CD4-positive, alpha-beta T cell (primary cell): Measurements from ENCODE around the gene RAB40C. TPM values are rescaled to one million over a fixed set of nuclear protein-coding genes. Genes with fewer than 3 reads are reported as not detected.

Experiments used
- ATAC-seq: fragments of 200-7000 bp; cut with Tn5 transposase; one replicate; pipeline ENCODE4 v1.10.0; 2022; ENCODE audit warnings: mild to moderate bottlenecking; ENCODE audit not compliant: poor library complexity
- CTCF ChIA-PET: fragments of 350-600 bp; sonication (Branson Sonifier 250); formaldehyde crosslinking; loops from one replicate; lab custom pipeline; 2021; ENCODE audit warnings: antibody characterized with exemption, inconsistent platforms; lab: Charles Lee
- POLR2A ChIA-PET: fragments of 350-600 bp; sonication (Branson Sonifier 250); formaldehyde crosslinking; loops from one replicate; lab custom pipeline; 2021; ENCODE audit warnings: antibody characterized with exemption, inconsistent platforms; lab: Charles Lee
- DNase-seq, 14 experiments: peaks; one replicate each; pipeline ENCODE4 v3.0.0-alpha.2; 2013 to 2020; ENCODE audit warnings: mixed read lengths in 2 of 14
- H3K27ac ChIP-seq, 2 donors: one replicate each; pipeline versions ENCODE4 v1.5.1 to v1.7.0; 2013; ENCODE audit warnings: low read length in 2 of 2, low read depth in 1 of 2, mild to moderate bottlenecking in 1 of 2
- H3K27me3 ChIP-seq, 2 experiments: 1 replicate in 1 of 2; 2 replicates in 1 of 2; pipeline versions ENCODE4 v1.6.1 to v1.7.0; 2013; ENCODE audit warnings: low read length in 2 of 2, control low read depth in 1 of 2, mild to moderate bottlenecking in 1 of 2, moderate library complexity in 1 of 2; ENCODE audit not compliant: insufficient read depth in 2 of 2, control insufficient read depth in 1 of 2
- H3K36me3 ChIP-seq: one replicate; pipeline ENCODE4 v1.6.1; 2013; ENCODE audit warnings: low read length, control low read depth; ENCODE audit not compliant: insufficient read depth
- H3K4me1 ChIP-seq: one replicate; pipeline ENCODE4 v1.6.1; 2013; ENCODE audit warnings: low read length, control low read depth; ENCODE audit not compliant: insufficient read depth
- H3K4me3 ChIP-seq: one replicate; pipeline ENCODE4 v1.5.1; 2013; ENCODE audit warnings: mild to moderate bottlenecking, low read length, moderate library complexity
- H3K9me3 ChIP-seq, 2 experiments: 1 replicate in 1 of 2; 2 replicates in 1 of 2; pipeline versions ENCODE4 v1.6.1 to v1.7.0; 2013; ENCODE audit warnings: low read length in 2 of 2, mild to moderate bottlenecking in 2 of 2, control low read depth in 1 of 2, moderate library complexity in 1 of 2; ENCODE audit not compliant: control insufficient read depth in 1 of 2, insufficient read depth in 1 of 2
- H3K27ac Mint-ChIP-seq: one replicate; pipeline ENCODE4 v1.8.0; 2020; ENCODE audit warnings: mixed read lengths
- H3K27me3 Mint-ChIP-seq: one replicate; pipeline ENCODE4 v1.8.0; 2021; ENCODE audit warnings: mixed read lengths
- H3K36me3 Mint-ChIP-seq: one replicate; pipeline ENCODE4 v1.8.0; 2021; ENCODE audit warnings: low read depth, mixed read lengths
- H3K4me1 Mint-ChIP-seq: one replicate; pipeline ENCODE4 v1.8.0; 2021; ENCODE audit warnings: low read depth, mixed read lengths
- H3K4me3 Mint-ChIP-seq: one replicate; pipeline ENCODE4 v1.8.0; 2020; ENCODE audit warnings: mild to moderate bottlenecking, mixed read lengths
- H3K9me3 Mint-ChIP-seq: one replicate; pipeline ENCODE4 v1.8.0; 2020; ENCODE audit warnings: mixed read lengths
- intact Hi-C, 2 experiments: fragments of 100-400 bp; cut with DNase I in 1 of 2; cut with micrococcal nuclease in 1 of 2; formaldehyde crosslinking; loops; one replicate each; pipeline versions ENCODE4 v1.15.1 to v1.9.0; 2023 to 2025; cut with DNase I, micrococcal nuclease
- total RNA-seq, 174 experiments: library from RNA in 2 of 174; stranded (reverse) in 2 of 174; gene quantifications; one replicate each; pipeline ENCODE4 v1.2.3 and lab custom pipeline; 2021 to 2026
- TF ChIP-seq, protein P1 (sequence below): fragments of 200-600 bp; IDR thresholded peaks from one replicate; pipeline ENCODE4 v1.8.0; 2022; ENCODE audit warnings: antibody characterized with exemption, mild to moderate bottlenecking

RAB40C gene
- total RNA-seq, 2 experiments from 2014 or later, result 8.9 to 9.5 TPM

DNA sequence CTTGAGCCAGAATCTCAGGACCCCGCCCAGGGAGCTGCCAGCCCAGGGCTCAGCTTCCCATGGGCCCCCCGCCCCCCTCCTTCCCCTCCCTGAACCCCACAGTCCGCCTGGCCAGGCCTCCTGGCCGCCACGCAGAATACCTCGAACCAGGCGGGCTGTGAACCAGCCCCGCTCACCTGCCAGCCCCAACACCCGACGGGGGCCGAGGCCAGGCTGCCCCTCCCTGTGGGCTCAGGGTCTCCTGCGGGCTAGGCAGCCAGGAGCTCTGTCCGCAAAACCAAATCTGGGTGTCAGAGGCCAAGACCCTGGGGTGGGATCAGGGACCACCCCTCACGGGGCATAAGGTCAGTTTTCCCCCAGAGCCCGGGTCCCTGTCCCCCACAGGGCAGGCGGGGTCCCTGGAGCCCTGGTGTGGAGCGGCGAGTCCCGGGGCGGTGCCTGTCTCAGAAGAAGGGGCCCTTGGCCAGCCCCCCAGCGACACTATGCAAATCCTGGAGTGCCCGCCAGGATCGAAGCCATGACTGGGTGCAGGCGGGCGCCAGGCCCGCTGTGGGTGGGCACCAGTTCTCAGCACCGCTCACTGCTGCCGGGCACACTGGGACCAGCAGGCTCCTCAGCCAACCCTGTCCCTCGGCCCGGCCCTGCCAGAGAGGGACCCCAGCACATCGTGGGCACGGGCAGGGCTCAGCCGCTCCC, 36.1 kb upstream of the RAB40C start:
- Mint-ChIP-seq H3K27ac (no peak overlapping the region), H3K36me3 (no peaks in the 10 kb centered on the region), H3K4me3 (no peak overlapping the region), H3K4me1 (no peaks in the 10 kb centered on the region), H3K9me3 (no peaks in the 10 kb centered on the region), H3K27me3 (peaks cover 6% of the 10 kb centered on the region)
- Histone ChIP-seq H3K9me3 (peaks cover 0 to 3% of the 10 kb centered on the region in 2 experiments), H3K4me1 (no peaks in the 10 kb centered on the region), H3K36me3 (peaks cover 19% of the 10 kb centered on the region), H3K27me3 (peaks cover 4 to 5% of the 10 kb centered on the region in 2 experiments), H3K27ac (no peak overlapping the region), H3K4me3 (no peak overlapping the region)
- DNase-seq (no peak), ATAC-seq (no peak)
- ChIA-PET CTCF (no interaction called here), POLR2A (no interaction called here)
- TF ChIP-seq, protein P1, sequence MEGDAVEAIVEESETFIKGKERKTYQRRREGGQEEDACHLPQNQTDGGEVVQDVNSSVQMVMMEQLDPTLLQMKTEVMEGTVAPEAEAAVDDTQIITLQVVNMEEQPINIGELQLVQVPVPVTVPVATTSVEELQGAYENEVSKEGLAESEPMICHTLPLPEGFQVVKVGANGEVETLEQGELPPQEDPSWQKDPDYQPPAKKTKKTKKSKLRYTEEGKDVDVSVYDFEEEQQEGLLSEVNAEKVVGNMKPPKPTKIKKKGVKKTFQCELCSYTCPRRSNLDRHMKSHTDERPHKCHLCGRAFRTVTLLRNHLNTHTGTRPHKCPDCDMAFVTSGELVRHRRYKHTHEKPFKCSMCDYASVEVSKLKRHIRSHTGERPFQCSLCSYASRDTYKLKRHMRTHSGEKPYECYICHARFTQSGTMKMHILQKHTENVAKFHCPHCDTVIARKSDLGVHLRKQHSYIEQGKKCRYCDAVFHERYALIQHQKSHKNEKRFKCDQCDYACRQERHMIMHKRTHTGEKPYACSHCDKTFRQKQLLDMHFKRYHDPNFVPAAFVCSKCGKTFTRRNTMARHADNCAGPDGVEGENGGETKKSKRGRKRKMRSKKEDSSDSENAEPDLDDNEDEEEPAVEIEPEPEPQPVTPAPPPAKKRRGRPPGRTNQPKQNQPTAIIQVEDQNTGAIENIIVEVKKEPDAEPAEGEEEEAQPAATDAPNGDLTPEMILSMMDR, result no peak
- intact Hi-C loops, result no loop called here

DNA sequence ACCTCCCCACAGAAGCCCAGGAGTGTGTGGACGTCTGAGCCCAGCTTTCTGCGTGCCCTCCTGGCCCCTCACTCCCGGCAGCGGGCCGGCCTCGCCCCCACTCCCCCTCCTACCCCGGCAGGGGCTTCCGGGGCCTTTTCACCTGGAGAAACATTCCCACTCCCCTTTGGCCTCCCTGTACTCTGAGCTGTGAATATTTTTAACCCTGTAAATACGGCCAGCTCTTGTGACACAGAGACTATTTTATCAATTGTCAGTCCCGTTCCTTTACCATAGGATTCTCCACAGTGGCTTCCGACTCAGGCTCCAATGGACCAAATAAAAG, 35.6 kb upstream of the RAB40C start:
- Histone ChIP-seq H3K9me3 (peaks cover 0 to 9% of the 10 kb centered on the region in 2 experiments), H3K27ac (no peak overlapping the region), H3K27me3 (peaks cover 6 to 10% of the 10 kb centered on the region in 2 experiments), H3K4me1 (no peaks in the 10 kb centered on the region), H3K36me3 (peaks cover 18% of the 10 kb centered on the region), H3K4me3 (no peak overlapping the region)
- H3K36me3 Mint-ChIP-seq, result no peaks in the 10 kb centered on the region
- DNase-seq (no peak), ATAC-seq (no peak)
- H3K27ac Mint-ChIP-seq, result no peak overlapping the region
- ChIA-PET POLR2A (no interaction called here), CTCF (no interaction called here)
- H3K4me1 Mint-ChIP-seq, result no peaks in the 10 kb centered on the region
- H3K4me3 Mint-ChIP-seq, result no peak overlapping the region
- TF ChIP-seq, protein P1, result no peak
- intact Hi-C loops, result no loop called here
- no peaks in the 10 kb centered on the region for H3K9me3 Mint-ChIP-seq
- peaks cover 6% of the 10 kb centered on the region for H3K27me3 Mint-ChIP-seq

DNA sequence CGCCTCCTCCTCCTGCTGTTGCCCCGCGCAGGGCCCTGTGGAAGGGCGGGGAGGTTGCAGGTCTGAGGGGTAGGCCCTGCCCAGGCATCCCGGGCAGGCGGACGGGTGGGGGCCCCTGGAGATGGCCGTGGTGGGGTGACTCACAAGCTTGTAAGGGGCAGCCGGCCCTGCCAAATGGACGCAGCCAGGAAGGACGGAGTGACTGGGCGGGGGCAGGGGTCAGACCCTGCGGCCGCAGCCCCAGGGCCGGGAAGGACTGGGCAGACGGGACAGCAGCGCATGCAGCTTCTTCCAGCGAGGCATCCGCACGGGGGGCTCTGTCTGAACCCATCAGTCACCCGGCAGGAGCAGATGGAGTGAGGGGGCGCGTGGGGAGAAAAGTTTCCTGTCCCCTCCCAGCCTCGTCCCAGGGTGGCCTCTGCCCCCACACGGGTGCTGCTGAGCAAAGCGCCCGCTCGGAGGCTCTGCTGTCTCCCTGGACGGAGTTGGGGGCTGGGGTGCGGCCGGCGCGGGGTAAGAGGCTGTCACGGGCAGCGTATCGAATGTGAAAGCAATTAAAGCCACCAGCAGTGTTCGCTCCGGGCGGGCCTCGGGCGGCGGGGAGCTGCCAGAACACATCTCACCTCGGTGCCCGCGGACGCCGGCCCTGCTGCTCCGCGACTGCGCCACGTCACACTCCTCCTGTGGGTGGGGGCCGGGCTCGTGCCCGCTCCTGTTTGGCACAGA, 35.1 kb upstream of the RAB40C start:
- no peak overlapping the region for H3K4me3 ChIP-seq
- H3K4me1 Mint-ChIP-seq, result no peaks in the 10 kb centered on the region
- H3K27ac Mint-ChIP-seq, result no peak overlapping the region
- H3K9me3 Mint-ChIP-seq, result no peaks in the 10 kb centered on the region
- CTCF ChIA-PET, result no interaction called here
- peaks cover 0 to 11% of the 10 kb centered on the region in 2 experiments for H3K9me3 ChIP-seq
- H3K27me3 Mint-ChIP-seq, result peaks cover 6% of the 10 kb centered on the region
- TF ChIP-seq, protein P1, result no peak
- H3K4me1 ChIP-seq, result peaks cover 4% of the 10 kb centered on the region
- H3K36me3 ChIP-seq, result peaks cover 18% of the 10 kb centered on the region
- POLR2A ChIA-PET, result no interaction called here
- DNase-seq, result no peak
- ATAC-seq, result no peak
- H3K4me3 Mint-ChIP-seq, result no peak overlapping the region
- H3K27me3 ChIP-seq, result peaks cover 11 to 15% of the 10 kb centered on the region in 2 experiments
- no peak overlapping the region for H3K27ac ChIP-seq
- intact Hi-C loops, result no loop called here
- no peaks in the 10 kb centered on the region for H3K36me3 Mint-ChIP-seq
